Measurements from ENCODE around the gene SPOP. TPM values are rescaled to one million over a fixed set of nuclear protein-coding genes. Genes with fewer than 3 reads are reported as not detected.
A peak's percentile ranks its signal among the peaks of the same experiment; 100 is the strongest.

The SPOP gene
- total and polyA plus RNA-seq, 2 donors (not counting 1 experiment from before 2014, with no cell fraction given): 46.7 to 112 TPM

DNA sequence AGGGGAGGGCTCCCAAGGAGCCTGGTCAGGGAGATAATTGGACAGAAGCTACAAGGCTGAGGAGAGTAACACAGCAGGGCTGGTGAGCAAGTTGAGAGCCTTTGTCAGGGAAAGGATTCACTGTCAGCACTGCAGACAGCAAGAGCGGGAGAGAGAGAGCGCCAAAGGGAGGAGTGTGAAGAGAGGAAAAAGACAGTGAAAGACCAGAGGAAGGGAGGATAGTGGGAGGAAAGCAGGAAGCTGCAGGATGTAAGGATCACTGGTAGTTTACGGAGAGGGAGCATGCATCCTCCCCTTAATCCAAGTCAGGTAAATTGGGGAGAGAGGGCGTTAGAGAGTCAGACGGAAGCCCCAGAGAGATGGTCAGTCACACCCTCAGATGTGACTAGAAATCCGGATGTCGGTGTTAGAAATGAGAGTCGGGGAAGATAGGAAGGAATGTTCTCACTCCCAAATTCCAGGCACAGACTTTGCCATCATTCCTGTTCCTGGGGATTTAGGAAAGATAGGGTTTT is 13.8 kb upstream of the SPOP start:
- H3K27me3 ChIP-seq (ENCODE audit: control insufficient read depth, insufficient read depth, low read length): no peaks in the 10 kb centered on the region
- H3K9ac ChIP-seq (ENCODE audit: insufficient read depth, low read length): no peak overlapping the region
- H3K79me2 ChIP-seq (ENCODE audit: control insufficient read depth, insufficient read depth, low read length): no peaks in the 10 kb centered on the region
- H4K20me1 ChIP-seq (ENCODE audit: control insufficient read depth, extremely low read depth, insufficient read depth, low read length): no peaks in the 10 kb centered on the region
- H3K4me2 ChIP-seq (ENCODE audit: extremely low read depth, insufficient read depth, low read length): no peak overlapping the region
- no peak overlapping the region for H3K27ac ChIP-seq (ENCODE audit: insufficient read depth, low read length)
- H3K36me3 ChIP-seq (ENCODE audit: control insufficient read depth, insufficient read depth, low read length): no peaks in the 10 kb centered on the region
- no peak for TF ChIP-seq EZH2 (IDR thresholded peaks at IDR 0.05; ENCODE audit: low read length, missing control alignments)
- TF ChIP-seq, protein P1, sequence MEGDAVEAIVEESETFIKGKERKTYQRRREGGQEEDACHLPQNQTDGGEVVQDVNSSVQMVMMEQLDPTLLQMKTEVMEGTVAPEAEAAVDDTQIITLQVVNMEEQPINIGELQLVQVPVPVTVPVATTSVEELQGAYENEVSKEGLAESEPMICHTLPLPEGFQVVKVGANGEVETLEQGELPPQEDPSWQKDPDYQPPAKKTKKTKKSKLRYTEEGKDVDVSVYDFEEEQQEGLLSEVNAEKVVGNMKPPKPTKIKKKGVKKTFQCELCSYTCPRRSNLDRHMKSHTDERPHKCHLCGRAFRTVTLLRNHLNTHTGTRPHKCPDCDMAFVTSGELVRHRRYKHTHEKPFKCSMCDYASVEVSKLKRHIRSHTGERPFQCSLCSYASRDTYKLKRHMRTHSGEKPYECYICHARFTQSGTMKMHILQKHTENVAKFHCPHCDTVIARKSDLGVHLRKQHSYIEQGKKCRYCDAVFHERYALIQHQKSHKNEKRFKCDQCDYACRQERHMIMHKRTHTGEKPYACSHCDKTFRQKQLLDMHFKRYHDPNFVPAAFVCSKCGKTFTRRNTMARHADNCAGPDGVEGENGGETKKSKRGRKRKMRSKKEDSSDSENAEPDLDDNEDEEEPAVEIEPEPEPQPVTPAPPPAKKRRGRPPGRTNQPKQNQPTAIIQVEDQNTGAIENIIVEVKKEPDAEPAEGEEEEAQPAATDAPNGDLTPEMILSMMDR (conservative IDR thresholded peaks at IDR 0.05 in 1 of 2, IDR thresholded peaks at IDR 0.05 in 1 of 2; ENCODE audit: low read depth in 1 of 2, low read length in 2 of 2): no peak
- H2AFZ ChIP-seq (ENCODE audit: low read length): no peak overlapping the region
- H3K9me3 ChIP-seq (ENCODE audit: control insufficient read depth, insufficient read depth, low read depth, low read length): no peaks in the 10 kb centered on the region
- H3K4me3 ChIP-seq (replicated peaks in 1 of 4; ENCODE audit: control extremely low read depth in 1 of 4, insufficient read depth in 1 of 4, low read depth in 3 of 4, low read length in 4 of 4): no peak overlapping the region
- H3K4me1 ChIP-seq (ENCODE audit: control insufficient read depth, extremely low read depth, insufficient read depth, low read length): no peaks in the 10 kb centered on the region
- peak in 1 of 2 donors; percentile 25 for DNase-seq (ENCODE audit: low read depth in 2 of 2)

DNA sequence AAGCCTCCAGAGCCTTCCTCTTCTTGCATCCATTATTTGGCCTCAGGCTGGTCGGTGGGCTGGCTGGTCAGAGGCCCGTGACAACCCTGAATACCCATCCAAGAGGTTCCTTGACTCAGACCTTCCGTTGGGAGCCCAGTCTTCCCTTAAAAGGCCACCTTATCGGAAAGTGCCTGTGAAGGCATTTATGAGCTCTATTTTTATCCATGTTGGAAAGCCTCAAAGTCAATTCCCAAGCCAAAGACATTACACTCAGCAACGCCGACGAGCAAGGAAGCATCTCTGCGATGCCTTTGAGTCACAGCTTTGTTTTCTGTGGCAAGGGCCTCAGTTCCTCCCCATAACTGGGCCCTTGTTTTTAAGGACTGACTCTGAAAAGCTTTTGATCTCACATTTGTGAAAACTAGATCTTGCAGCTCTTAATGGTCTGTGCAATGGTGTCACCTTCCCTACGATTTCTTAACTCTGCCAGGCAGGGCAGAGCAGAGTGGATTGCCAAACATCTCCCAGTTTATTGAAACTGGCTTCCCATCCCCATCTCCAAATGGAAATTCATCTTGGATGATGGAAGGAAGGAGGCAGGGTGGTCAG is 13.3 kb upstream of the SPOP start:
- Histone ChIP-seq H3K4me2 (ENCODE audit: extremely low read depth, insufficient read depth, low read length) (no peak overlapping the region), H2AFZ (ENCODE audit: low read length) (no peak overlapping the region), H3K9me3 (ENCODE audit: control insufficient read depth, insufficient read depth, low read depth, low read length) (no peaks in the 10 kb centered on the region), H3K9ac (ENCODE audit: insufficient read depth, low read length) (no peak overlapping the region), H4K20me1 (ENCODE audit: control insufficient read depth, extremely low read depth, insufficient read depth, low read length) (no peaks in the 10 kb centered on the region), H3K79me2 (ENCODE audit: control insufficient read depth, insufficient read depth, low read length) (no peaks in the 10 kb centered on the region), H3K4me1 (ENCODE audit: control insufficient read depth, extremely low read depth, insufficient read depth, low read length) (no peaks in the 10 kb centered on the region), H3K27me3 (ENCODE audit: control insufficient read depth, insufficient read depth, low read length) (no peaks in the 10 kb centered on the region), H3K4me3 (replicated peaks in 1 of 4; ENCODE audit: control extremely low read depth in 1 of 4, insufficient read depth in 1 of 4, low read depth in 3 of 4, low read length in 4 of 4) (no peak overlapping the region), H3K36me3 (ENCODE audit: control insufficient read depth, insufficient read depth, low read length) (no peaks in the 10 kb centered on the region), H3K27ac (ENCODE audit: insufficient read depth, low read length) (no peak overlapping the region)
- TF ChIP-seq, protein P1 (conservative IDR thresholded peaks at IDR 0.05 in 1 of 2, IDR thresholded peaks at IDR 0.05 in 1 of 2; ENCODE audit: low read depth in 1 of 2, low read length in 2 of 2): no peak
- no peak for TF ChIP-seq EZH2 (IDR thresholded peaks at IDR 0.05; ENCODE audit: low read length, missing control alignments)
- DNase-seq (ENCODE audit: low read depth in 2 of 2): peak in 1 of 2 donors; percentile 88

DNA sequence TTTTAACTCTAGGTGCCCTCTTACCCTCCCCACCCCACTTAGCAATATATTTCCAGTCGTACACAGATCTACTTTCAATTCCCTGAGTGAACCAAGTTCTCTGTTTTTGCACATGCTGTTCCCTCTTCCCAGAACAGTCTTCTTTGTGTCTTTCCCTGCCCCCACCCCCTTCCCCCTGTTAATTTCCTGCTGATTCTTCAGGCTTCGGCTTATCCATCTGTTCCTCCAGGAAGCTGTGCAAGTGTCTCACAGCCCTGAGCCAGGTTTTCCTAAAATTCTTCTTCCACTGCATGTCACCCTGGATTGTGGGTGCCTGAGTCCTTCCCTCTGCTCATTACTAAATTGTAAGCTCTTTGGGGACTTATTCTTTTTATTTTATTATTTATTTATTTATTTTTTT is 12.4 kb upstream of the SPOP start:
- Histone ChIP-seq H2AFZ (ENCODE audit: low read length) (no peak overlapping the region), H4K20me1 (ENCODE audit: control insufficient read depth, extremely low read depth, insufficient read depth, low read length) (no peaks in the 10 kb centered on the region), H3K79me2 (ENCODE audit: control insufficient read depth, insufficient read depth, low read length) (no peaks in the 10 kb centered on the region), H3K4me3 (replicated peaks in 1 of 4; ENCODE audit: control extremely low read depth in 1 of 4, insufficient read depth in 1 of 4, low read depth in 3 of 4, low read length in 4 of 4) (no peak overlapping the region), H3K9ac (ENCODE audit: insufficient read depth, low read length) (no peak overlapping the region), H3K4me1 (ENCODE audit: control insufficient read depth, extremely low read depth, insufficient read depth, low read length) (no peaks in the 10 kb centered on the region), H3K36me3 (ENCODE audit: control insufficient read depth, insufficient read depth, low read length) (no peaks in the 10 kb centered on the region), H3K27ac (ENCODE audit: insufficient read depth, low read length) (no peak overlapping the region), H3K4me2 (ENCODE audit: extremely low read depth, insufficient read depth, low read length) (no peak overlapping the region), H3K9me3 (ENCODE audit: control insufficient read depth, insufficient read depth, low read depth, low read length) (no peaks in the 10 kb centered on the region), H3K27me3 (ENCODE audit: control insufficient read depth, insufficient read depth, low read length) (no peaks in the 10 kb centered on the region)
- DNase-seq (ENCODE audit: low read depth in 2 of 2): no peak
- no peak for TF ChIP-seq EZH2 (IDR thresholded peaks at IDR 0.05; ENCODE audit: low read length, missing control alignments)
